Temporal lobe (tissue), 1 donor: ENCODE measurements around the gene NAP1L2. TPM values are rescaled to one million over a fixed set of nuclear protein-coding genes. Genes with fewer than 3 reads are reported as not detected.

Experiments
- total RNA-seq: library from RNA; depleted of rRNA; stranded (reverse); fragments of >200 nt; gene quantifications from one replicate; pipeline ENCODE4 v1.2.3, GENCODE V29; 2014

Gene NAP1L2
- total RNA-seq, 1 donor from 2014 or later = 29.7 TPM

Other genes with a start within 250 kb of the NAP1L2 start
- gene PABPC1L2B, start 211.9 kb downstream of the NAP1L2 start, total RNA-seq = not detected
- 1.7 TPM for gene PABPC1L2A, start 135.3 kb downstream of the NAP1L2 start, total RNA-seq
- not detected for gene CDX4, start 232.2 kb upstream of the NAP1L2 start, total RNA-seq